OCI-LY1 (cell line): ENCODE data around the gene CUBN.

Experiments
- EZH2 ChIP-seq: fragments of 200-600 bp; sonication (generic), shearing (Covaris generic); IDR thresholded peaks from 2 replicates; pipeline ENCODE4 v1.8.0; 2017; ENCODE audit warnings: borderline replicate concordance, mixed run types, mild to moderate bottlenecking, antibody characterized with exemption, low read length, moderate library complexity, mixed read lengths
- TF ChIP-seq, protein P1 (sequence below): fragments of 200-600 bp; sonication (generic), shearing (Covaris generic); IDR thresholded peaks from 2 replicates; pipeline ENCODE4 v1.5.1; 2017; ENCODE audit warnings: mild to moderate bottlenecking, antibody characterized with exemption, low read length, moderate library complexity, mixed read lengths

GRCh38 chr10:16854623-16855022 lies 275.0 kb downstream of the CUBN start:
- TF ChIP-seq, protein P1, sequence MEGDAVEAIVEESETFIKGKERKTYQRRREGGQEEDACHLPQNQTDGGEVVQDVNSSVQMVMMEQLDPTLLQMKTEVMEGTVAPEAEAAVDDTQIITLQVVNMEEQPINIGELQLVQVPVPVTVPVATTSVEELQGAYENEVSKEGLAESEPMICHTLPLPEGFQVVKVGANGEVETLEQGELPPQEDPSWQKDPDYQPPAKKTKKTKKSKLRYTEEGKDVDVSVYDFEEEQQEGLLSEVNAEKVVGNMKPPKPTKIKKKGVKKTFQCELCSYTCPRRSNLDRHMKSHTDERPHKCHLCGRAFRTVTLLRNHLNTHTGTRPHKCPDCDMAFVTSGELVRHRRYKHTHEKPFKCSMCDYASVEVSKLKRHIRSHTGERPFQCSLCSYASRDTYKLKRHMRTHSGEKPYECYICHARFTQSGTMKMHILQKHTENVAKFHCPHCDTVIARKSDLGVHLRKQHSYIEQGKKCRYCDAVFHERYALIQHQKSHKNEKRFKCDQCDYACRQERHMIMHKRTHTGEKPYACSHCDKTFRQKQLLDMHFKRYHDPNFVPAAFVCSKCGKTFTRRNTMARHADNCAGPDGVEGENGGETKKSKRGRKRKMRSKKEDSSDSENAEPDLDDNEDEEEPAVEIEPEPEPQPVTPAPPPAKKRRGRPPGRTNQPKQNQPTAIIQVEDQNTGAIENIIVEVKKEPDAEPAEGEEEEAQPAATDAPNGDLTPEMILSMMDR = no peak
- TF ChIP-seq EZH2 = no peak
